HL-60 (cell line): Measurements from ENCODE around the gene GRHL3.
A peak's percentile ranks its signal among the peaks of the same experiment; 100 is the strongest.

Source experiments
- DNase-seq, 2 experiments: peaks; one replicate each; pipeline ENCODE4 v3.0.0-alpha.2; 2010 to 2020; ENCODE audit warnings: low read depth in 1 of 2, low spot score in 1 of 2
- H3K27ac ChIP-seq: fragments of 250-450 bp; sonication (Bioruptor Pico); replicated peaks from 2 replicates; pipeline ENCODE4 v1.5.1; 2020; ENCODE audit warnings: mild to moderate bottlenecking, moderate library complexity
- H3K27me3 ChIP-seq: fragments of 250-450 bp; sonication (Bioruptor Pico); 2 replicates; pipeline ENCODE4 v1.5.1; 2021; ENCODE audit warnings: mild to moderate bottlenecking, moderate library complexity; ENCODE audit not compliant: insufficient read depth, poor library complexity, severe bottlenecking
- H3K4me3 ChIP-seq: replicated peaks from 2 replicates; pipeline ENCODE4 v1.5.1; 2011; ENCODE audit warnings: mild to moderate bottlenecking, control low read depth, low read length; ENCODE audit not compliant: insufficient read depth
- CTCF ChIP-seq: IDR thresholded peaks from one replicate; pipeline ENCODE4 v1.5.1; 2011; ENCODE audit warnings: low read length, control low read depth, inconsistent platforms; ENCODE audit not compliant: insufficient read depth
- GABPA ChIP-seq: IDR thresholded peaks from 2 replicates; pipeline ENCODE4 v1.6.1; 2012; ENCODE audit warnings: low read depth
- POLR2AphosphoS5 ChIP-seq: IDR thresholded peaks from 2 replicates; pipeline ENCODE4 v1.6.1; 2012; ENCODE audit warnings: low read depth
- REST ChIP-seq: IDR thresholded peaks from 2 replicates; pipeline ENCODE4 v1.6.1; 2012; ENCODE audit warnings: low read depth; ENCODE audit not compliant: insufficient replicate concordance
- SPI1 ChIP-seq: IDR thresholded peaks from 2 replicates; pipeline ENCODE4 v1.6.1; 2012; ENCODE audit warnings: low read depth, mild to moderate bottlenecking, borderline replicate concordance

GRHL3 gene

GRCh38 chr1:24369199-24369598 lies 50.0 kb downstream of the GRHL3 start:
- no peak overlapping the region for H3K27ac ChIP-seq
- DNase-seq, result no peak
- TF ChIP-seq REST, result no peak
- TF ChIP-seq POLR2AphosphoS5, result no peak
- TF ChIP-seq GABPA, result no peak
- TF ChIP-seq CTCF, result no peak
- TF ChIP-seq SPI1, result no peak
- H3K4me3 ChIP-seq, result no peak overlapping the region
- H3K27me3 ChIP-seq, result no peaks in the 10 kb centered on the region

- no peaks in the 10 kb centered on the region for H3K27me3 ChIP-seq
- no peak for TF ChIP-seq POLR2AphosphoS5
- no peak for TF ChIP-seq CTCF
- no peak for TF ChIP-seq SPI1
- TF ChIP-seq GABPA, result no peak
- TF ChIP-seq REST, result no peak
- H3K4me3 ChIP-seq, result no peak overlapping the region
- DNase-seq, result no peak
- H3K27ac ChIP-seq, result no peak overlapping the region
Observed at GRCh38 chr1:24369801-24370200, 50.6 kb downstream of the GRHL3 start.

GRCh38 chr1:24373044-24373443 lies 53.9 kb downstream of the GRHL3 start:
- TF ChIP-seq SPI1 (peak; percentile 62), POLR2AphosphoS5 (no peak)
- Histone ChIP-seq H3K27ac (no peak overlapping the region), H3K4me3 (no peak overlapping the region), H3K27me3 (no peaks in the 10 kb centered on the region)
- no peak for DNase-seq

- no peak for TF ChIP-seq CTCF
- no peaks in the 10 kb centered on the region for H3K27me3 ChIP-seq
- DNase-seq, result no peak
- no peak overlapping the region for H3K4me3 ChIP-seq
- no peak overlapping the region for H3K27ac ChIP-seq
Observed at GRCh38 chr1:24373710-24374109, 54.6 kb downstream of the GRHL3 start.
